Frontal cortex (tissue), 4 donors: ENCODE data around the gene C1orf21. TPM values are rescaled to one million over a fixed set of nuclear protein-coding genes. Genes with fewer than 3 reads are reported as not detected.

Experiments used
- DNase-seq, 2 donors: peaks; one replicate each; pipeline ENCODE4 v3.0.0; 2012; ENCODE audit warnings: low spot score in 2 of 2
- FAIRE-seq: peaks from 2 replicates; lab custom pipeline; 2012; peaks lifted over from hg19 to GRCh38; lab: Jason Lieb, UNC
- total RNA-seq: library from RNA; depleted of rRNA; stranded (reverse); fragments of >200 nt; gene quantifications from one replicate; pipeline ENCODE4 v1.2.3, GENCODE V29; 2014
- donor health status: control.
- donor health status: control.
- donor health status: control.

C1orf21 gene
- total RNA-seq, 1 donor from 2014 or later, result 24.9 TPM

DNA sequence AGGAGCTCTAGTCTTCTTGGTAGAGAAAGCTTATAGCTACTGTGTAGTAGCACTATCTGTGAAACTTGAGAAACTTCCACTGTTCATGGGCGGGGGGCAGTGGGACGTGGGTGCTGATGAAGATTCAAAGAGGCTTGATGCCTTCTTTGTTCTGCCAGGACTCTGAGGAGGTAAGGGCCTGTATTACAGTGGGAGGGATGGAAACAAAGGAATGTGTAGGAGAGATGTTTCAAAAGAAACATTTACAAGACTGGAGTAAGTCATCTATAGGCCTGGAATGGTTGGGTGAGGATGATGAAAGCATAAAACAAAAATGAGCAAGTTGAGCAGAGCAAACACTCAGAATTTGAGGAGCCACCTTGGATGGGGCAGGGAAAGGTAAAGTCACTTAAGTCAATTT is 89.4 kb downstream of the C1orf21 start:
- no peak for FAIRE-seq
- DNase-seq, result no peak

DNA sequence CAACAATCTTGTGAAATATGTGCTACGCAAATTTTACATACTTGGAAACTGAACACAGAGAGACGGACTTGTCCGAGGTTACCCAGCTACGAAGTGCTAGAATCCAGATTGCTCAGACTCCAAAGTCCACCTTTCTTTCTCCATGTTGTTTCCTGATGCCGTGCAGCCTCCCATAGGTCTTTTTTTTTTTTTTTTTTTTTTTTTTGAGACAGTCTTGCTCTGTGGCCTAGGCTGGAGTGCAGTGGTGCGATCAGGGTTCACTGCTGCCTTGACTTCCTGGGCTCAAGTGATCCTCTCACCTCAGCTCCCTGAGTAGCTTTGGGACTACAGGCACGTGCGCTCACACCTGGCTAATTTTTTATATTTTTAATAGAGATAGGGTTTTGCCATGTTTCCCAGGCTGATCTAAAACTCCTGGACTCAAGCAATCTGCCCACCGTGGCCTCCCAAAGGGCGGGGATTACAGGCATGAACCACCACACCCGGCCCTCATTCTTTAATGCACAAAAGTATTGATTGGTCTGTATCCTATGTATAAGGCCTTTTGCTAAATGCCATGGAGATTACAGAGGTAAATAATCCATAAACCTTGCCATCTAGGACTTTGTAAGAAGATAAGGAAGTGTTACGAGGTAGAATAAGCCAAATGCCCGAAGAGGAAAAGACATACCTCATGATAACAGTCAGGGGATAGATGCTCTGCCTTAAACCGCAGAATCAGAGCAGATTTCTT is 92.8 kb downstream of the C1orf21 start:
- no peak for DNase-seq
- FAIRE-seq, result no peak

DNA sequence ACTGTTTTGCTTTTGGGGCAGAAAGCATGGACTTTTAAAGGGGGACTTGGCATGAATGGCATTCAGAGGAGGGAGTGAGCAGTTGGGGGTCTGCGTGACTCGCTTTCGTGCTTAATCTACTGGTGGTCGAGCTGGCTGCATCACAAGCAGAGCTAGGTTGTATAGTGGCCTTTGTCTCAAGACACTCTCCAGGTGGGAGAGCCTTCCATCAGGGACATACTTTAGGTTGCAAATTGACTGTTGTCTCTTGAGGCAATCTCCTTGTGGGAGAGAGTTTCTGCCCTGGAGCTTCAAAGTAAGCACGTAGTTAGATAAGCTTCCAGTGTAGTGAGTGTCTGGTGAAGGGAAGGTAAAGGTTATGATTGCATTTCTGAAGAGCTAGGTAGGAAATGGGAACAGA is 93.9 kb downstream of the C1orf21 start:
- DNase-seq, result no peak
- FAIRE-seq, result no peak

DNA sequence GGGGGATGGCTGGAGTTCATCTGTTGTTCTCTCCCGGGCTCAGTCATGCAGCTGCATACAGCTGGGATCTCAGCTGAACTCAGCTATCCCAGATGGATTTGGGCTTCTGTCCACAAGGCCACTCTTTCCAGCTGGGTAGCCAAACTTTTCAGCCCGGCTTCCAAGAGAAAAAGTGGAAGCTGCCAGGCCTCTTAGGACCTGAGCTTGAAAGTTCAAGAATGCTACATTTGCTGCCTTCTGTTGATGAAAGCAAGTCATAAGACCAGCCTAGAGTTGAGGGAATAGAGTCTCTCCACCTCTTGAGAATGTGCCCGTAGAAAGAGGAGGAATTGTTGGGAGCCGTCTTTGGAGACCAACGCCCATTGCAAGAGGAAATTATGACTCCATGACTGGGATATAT is 95.3 kb downstream of the C1orf21 start:
- DNase-seq (no peak), FAIRE-seq (no peak)

DNA sequence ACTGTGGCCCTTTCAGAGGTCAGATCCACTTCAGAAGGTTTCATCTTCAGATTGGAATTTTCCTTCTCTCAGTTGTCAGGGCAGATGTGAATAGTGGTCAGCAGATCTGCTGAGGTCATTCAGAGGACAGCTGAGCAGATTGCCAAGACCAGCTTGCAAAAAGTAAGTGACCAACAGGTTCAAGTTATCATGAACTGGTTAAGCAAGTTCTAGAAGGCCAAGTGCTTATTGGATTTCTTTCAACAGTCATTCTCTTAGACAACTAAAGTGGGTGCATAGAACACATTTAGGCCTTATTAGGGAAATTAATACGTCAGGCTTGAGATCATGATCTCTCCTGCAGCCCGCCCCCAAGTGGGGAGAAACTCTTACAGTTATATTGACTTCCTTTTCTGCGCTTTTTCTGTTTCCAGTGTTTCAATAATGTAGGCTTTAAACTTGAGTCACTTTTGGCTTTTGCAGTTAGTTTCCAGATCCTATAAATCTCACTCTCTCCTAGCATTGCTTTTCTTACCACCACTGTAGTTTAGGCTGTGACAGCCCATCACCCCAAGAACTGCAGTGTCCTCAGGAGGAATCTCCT is 96.4 kb downstream of the C1orf21 start:
- DNase-seq (no peak), FAIRE-seq (no peak)

DNA sequence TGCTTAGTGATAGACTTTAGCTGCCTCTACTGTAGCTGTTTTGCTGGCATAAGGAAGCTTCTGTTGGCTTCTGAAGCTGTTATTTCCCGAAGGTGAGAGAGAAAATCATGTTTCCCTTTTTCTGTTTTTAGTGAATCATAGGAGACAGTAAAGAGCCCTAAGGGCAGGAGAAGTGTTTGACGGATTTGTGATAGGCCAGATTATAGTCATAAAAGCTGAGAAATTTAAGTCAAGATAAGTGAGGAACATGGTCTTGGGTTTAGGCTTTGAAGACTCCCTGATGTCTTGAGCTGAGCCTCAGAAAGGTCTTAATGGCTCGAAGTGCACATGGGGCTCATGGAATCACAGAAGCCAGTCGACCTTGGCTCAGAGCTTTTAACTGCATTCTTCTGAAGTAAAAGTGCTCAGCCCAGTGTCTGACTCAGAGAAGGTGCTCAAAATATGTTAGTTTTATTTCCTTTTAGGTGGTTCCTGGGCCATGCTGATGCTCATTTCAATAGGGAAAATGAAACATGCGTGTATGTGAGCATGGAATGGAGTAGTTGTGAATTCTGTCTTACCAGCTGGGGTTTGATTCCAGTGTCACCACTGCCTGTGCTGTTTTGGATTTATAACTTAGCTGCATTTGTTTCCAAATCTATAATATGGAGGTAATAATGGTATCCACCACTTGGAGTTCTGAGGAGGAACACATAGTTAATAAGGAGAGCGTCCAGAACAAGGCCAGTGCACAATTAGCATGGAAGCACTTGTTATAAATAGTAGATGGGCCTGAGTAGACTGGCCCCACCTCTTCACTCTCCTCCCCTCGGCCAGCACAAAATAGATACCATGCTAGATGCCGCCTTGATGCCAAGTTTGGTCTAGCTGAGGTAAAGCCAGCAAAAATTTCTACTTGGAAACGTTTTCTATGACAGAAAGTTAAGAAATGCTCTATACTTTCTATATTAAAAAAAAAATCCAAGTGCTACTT is 99.2 kb downstream of the C1orf21 start:
- no peak for DNase-seq
- FAIRE-seq, result no peak

DNA sequence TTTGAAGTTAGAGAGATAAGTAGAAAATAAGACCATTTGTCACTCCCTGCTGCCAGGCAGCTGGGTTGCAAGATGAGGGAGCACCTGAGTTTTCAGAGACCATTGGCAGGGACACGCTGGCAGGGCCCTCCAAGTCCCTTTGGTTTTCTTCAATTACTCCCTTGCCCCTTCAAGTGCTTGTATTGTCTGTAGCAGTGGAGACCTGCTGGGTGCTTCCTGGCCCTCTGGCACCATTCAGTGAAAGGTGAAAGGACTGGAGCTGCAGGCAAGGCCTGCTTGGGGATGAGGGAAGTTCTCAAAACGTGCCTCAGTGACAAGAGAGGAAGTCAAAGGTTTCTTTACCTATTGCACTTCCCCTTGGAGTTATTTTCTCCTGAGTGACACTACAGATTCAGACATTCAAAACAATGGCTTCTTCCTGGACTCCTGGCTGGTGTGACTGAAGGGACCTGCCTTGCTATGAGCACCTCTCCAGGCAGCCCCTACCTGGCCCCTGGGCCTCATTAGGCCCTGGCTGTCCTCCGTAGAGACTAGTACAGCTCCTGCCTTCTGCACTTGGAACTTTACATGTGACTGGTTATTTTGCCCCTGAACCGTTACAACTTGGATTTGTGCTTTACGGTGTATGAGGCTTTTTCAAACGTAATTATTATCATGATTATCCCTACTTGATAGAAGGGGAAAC is 100.1 kb downstream of the C1orf21 start:
- FAIRE-seq (no peak), DNase-seq (no peak)

DNA sequence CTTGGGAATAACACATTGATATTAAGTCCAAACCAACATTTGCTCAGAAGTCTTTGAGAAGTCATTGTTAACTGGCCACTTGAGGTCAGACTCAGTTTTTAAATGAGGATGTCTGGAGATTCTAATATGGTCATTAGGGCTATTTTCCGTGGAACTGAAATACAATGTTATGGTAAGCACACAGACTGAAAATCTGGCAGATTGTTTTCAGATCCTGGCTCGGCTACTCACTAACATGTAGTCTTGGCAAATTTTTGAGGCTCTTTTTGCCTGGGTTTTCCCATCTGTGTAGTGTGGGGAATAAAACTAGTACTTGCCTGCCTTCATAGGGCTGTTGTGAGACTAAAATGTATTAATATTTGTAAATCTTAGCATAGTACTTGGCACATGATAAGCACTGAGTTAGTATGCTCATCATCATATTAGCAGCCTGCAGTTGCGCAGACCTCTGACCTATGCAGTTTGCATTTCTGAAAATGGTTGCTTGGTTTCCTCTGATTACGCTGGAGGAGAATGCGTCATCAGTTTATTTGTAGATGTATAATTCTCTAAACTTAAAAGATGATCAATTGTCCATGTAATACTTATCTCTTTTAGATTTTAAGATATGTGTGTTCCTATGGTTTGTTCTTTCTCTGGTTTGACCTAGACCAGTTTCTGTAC is 100.8 kb downstream of the C1orf21 start:
- DNase-seq (no peak), FAIRE-seq (no peak)

DNA sequence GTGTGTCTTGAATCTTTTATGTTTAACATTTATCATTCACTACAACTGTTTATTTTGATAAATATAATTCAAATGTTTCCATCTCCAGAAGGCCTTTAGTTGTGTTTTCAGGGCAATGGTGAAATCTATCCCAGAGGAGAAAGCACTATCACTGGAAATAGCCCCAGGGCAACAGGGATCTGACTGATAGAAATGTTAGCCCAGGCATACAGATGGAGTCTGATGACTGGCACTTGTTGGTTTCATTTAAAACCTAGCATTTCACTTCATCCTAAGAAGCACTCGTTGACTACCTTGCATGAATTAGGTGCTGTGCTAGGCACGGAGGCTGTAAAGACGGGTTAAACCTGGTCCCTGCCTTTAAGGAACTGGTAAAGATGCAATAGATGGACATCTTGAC is 103.1 kb downstream of the C1orf21 start:
- FAIRE-seq (no peak), DNase-seq (no peak)

DNA sequence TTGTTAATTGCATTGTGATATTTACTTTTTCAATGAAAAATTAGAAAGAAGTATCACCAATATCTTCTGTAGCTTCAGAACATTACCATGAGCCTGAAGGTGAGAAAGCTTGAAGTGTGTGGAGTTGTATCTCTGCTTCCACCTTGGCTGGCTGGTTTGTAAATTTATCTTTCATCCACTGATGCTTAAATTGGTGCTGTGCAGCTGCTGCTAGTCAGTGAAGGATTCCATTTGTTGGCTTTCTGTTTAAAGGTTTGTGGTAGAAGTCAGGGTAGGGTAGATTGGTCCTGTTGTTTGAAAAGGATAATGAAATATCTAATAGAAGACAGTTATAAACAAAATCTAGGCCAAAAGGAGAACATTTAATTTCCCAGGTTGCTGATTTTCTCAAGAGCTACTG is 105.7 kb downstream of the C1orf21 start:
- FAIRE-seq (no peak), DNase-seq (no peak)

DNA sequence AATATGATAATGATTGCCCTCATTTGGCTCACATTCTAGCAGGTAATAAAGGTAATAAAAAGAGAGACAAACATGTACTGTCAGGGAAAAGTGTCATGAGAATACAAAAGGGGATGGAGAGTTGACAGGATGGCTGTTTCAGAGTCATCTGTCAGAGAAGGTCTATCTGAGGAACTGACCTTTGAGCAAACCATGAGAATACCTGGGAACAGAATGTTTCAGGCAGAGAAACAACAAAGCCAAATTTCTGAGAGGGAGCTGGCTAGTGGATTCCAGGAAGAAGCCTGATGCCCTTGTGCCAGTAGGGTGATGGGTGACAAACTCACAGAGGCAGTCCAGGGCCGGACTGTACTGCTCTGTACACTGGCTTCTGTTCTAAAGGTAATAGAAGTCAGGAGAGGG is 107.2 kb downstream of the C1orf21 start:
- no peak for FAIRE-seq
- no peak for DNase-seq

DNA sequence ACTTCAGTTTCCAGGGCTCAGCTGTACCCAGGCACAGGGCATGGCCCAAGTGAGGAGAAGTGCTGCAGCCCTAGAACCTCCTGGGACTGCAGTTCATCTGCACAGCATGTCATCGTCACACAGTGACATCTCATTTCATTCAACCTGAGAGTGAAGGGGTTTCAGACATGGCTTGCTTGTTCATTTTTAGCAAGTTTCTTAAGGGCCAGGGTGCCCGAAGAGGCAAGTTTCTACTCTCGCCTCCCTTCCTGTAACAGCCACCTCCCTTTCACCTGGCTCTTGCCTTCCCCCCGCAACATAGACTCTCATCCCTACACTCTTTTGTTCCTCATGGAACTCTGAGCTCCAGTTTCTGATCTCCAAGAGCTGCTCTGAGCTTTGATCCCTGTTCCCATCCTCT is 108.1 kb downstream of the C1orf21 start:
- no peak for DNase-seq
- FAIRE-seq, result no peak

DNA sequence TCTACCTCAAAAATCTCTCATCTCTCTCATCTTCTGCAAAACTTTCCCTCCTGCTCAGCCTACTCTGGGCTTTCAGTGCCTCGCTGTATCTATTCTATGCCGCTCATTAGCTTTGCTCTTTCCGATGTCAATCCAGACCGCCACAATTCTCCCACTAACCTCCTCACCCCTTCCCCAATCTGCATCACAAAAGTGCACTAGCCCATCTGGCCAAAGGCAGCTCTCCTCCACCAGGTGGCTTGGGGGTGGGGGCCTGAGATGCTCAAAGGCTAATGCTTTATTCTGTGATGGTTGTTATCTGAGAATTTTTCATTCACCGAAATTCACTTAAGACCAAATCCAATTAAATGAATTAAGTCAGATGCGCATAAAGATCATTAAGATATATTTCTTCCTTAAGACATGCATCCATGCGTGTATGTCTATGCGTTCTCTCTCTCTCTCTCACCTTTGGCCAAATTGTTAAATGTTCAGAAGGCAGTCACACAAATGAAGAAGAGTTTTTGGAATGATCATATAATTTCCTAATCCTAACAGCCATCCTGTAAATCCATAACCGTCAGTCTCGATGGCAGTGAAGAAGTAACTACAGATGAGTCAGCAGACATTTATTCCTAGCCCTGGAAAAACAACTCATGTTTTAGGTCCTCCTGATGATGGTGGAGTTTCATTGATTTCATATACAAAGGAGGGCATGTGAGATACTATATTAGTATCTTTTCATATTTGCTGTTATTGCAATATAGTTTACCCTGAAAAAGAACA is 111.3 kb downstream of the C1orf21 start:
- DNase-seq, result no peak
- no peak for FAIRE-seq

DNA sequence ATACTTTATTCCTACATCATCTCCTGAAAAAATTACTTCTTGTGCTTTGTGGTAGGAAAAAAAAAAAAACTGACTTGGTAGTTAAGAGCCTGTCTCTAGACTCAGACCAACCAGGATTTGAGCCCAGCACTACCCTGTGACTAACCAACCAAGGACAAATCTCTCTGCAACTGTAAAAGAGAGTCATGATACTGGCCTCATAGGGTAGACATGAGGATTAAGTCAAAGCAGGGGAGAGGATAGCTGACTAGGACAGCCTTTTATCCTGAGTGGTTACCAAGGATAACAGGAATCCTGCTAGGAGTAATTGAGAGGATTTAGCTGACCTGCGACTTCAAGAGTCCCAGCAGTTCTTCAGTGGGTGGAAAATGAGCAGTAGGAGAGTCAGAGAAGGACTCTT is 112.8 kb downstream of the C1orf21 start:
- FAIRE-seq (no peak), DNase-seq (no peak)

DNA sequence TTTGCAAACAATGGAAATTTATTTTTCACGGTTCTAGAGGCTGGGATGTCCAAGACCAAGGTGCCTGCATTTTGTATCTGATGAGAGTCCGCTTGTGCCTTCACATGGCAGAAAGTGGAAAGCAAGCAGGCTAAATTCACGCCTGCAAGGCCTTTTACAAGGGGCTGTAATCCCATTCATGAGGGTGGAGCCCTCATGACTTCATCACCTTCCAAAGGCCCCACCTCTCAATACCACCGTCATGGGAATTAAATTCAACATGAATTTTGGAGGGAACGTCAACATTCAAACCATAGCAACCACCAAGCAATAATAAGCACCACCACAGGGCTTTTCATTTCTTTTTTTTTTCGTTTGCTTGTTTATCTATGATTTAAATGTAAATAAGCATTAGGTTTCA is 115.3 kb downstream of the C1orf21 start:
- FAIRE-seq, result no peak

DNA sequence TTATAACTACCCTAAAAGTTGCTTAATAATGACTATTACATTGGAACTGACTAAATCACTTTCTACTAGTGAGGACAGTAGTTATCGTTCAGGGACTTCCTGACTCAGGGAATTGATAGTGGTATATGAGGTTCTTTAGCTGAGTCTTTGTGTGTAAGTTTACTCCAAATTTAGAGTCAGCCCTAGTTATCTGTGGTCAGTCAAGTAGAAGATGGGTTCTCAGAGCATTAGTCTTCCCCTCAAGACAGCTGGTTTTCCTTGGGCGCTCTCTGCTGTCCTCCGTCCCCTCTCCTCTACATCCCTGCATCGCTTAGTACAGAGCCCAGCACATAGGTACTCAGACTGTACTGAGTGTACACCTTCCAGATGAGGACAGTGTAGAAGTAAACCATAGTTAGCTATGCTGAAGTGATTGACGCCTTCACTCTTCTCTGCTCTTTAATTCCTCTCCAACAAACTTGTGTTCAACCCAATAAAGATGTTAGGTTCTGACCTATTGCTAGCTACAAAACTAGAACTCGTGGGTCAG is 116.5 kb downstream of the C1orf21 start:
- FAIRE-seq (no peak), DNase-seq (no peak)

More for the DNA sequence above, 115.3 kb downstream of the C1orf21 start:
- DNase-seq, result no peak

DNA sequence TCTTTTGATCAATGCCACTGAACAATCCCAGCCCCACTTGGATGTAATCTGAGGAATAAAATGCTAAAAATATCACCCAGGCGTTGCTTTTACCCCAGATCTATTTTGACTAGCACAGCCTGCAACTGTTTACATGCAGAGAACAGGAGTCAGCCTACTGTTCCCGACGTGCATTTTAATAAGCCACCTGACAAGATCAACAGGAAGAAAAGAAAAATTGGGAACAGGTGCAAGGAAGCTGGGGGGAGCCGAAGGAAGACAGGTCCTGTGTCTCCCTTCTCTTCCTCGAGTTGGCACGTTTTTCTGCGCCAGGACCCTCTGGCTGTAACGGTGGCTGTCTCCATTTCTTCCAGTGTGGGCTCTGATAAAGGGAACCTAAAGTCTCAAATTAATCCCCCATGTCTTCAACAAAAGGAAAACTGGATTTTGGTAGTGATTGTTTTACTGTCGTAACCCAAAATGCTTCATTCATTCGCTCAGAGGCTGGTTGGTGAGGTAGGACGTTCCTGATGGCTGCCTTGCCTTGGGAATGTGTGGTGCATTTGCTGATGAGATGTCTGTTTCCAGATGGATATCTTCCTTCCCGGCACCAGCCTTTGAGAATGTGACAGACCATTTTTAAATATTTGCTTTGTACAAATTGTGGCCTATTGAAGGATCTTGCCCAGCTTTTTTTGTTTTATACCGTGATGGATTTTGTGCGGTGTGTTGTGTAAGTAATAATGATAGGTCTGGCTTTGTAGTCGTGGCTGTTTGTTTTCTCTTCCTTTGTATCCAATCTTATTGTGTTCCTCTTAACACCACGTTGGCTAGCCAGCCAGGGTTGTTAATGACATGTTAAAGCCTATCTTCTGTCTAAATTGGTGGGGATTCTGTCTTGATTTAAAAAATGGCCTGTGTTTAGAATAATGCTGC is 117.5 kb downstream of the C1orf21 start:
- FAIRE-seq (no peak), DNase-seq (no peak)

DNA sequence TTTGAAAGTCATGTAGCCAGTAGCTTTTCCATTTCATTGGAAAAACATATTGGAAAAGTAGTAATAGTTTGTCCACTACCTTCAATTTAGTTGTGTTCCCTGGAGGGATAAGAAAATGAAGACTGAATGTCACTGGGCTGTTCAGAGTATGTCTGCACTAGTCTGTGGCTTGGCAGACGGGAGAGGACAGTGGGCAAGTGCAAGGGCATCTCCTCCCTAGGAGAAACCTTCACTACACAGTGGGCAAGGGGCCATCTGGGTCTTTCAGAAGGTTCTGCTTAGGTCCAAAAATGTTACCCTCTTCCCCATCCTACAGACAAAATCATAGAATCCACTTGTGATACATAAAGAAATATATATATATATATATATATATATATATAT is 118.1 kb downstream of the C1orf21 start:
- no peak for FAIRE-seq
- no peak for DNase-seq
